GM18861 (cell line): ENCODE results near the gene SNRNP25.

Source experiments
- ATAC-seq: cut with Tn5 transposase; IDR thresholded peaks from one replicate; pipeline ENCODE4 v1.9.1; 2021; ENCODE audit not compliant: unreplicated experiment

SNRNP25 gene

DNA sequence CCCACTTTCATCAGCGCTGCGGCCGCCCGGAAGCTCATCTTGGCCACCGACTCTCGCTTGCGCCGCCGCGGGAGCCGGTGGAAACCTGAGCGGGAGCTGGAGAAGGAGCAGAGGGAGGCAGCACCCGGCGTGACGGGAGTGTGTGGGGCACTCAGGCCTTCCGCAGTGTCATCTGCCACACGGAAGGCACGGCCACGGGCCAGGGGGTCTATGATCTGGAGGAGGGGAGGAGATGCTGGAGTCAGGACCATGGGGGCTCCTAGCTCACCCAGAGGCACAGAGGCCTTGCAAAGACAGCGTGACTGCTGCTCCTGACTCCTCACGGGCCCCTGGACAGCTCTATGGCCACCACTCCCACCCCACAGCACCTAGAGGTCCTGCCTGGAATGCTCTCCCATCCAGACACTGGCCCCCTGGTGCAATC, 9.4 kb downstream of the SNRNP25 start:
- no peak for ATAC-seq

- no peak for ATAC-seq
Measured at GRCh38 chr16:63466-63865, 9.8 kb downstream of the SNRNP25 start.

DNA sequence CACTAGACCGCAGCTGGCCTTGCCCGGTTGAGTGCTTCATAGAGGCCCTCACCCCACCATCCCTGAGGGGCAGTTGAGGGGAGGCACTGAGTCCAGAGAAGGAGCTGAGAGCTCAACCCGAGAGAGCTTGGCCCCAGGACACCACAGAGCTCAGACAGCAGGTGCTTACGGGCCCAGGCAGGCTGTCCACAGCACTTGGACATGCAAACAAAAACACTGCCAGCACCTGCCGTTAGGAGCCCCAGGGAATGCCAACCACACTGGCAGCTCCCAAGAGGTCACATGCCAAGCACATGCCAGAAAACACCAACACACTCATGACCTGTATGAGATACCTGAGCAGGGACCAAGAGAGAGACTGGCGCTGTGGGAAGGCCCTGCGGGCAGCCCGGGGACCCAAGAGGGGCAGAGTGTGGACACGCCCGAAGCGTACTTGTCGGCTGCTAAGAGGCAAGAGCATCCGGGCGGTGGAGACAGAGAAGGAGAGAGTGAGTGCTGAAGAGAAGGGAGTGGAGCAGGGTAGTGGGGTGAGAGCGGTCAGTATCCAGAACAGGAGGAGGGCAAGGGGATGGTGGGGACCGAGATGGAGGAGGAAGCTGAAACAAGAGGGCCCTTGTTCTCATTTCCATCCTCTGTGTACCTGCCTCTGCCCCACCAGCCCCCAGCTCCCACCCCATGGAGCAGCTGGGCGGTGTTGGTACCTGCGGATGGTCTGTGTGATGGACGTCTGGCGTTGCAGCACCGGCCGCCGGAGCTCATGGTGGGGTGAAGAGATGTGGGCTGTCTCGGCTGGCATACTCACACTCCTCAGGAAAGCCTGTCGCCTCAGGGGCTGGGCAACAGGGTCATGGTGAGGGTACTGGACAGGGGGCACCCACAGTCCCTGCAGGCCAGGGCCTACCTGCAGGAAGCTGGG, 10.6 kb downstream of the SNRNP25 start:
- no peak for ATAC-seq

GRCh38 chr16:64914-65255, 11.3 kb downstream of the SNRNP25 start:
- ATAC-seq, result no peak

- ATAC-seq, result no peak
Measured at GRCh38 chr16:65745-66144, 12.1 kb downstream of the SNRNP25 start.

GRCh38 chr16:66309-67182, 12.9 kb downstream of the SNRNP25 start:
- no peak for ATAC-seq

DNA sequence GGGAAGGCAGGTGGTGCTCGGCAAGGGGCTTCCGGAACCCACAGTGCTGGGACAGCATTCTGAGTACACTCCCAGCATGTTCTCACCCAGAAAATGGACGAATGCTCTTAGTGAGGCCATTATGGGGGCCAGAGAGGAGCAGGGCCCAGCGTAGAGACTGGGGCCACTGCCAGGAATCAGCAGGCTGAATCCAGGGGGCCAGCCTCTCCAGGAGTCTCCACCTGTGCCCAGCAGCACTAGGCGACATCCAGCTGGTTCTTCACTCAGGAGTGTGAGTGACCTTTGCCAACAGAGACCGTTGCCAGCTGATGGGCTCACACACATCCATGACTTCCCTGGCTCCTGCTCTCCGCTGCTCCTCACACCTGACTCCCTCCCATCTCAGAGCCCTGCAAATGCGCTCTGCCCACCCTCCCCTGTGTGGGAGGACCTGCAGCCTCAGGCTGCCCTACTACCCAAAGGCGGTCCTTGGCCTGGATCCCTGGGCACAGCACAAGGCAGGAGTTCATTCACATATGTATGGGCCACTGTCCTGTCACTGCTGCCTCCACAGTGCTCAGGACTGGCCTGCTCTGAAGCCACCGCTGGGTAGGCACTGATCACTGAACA, 13.7 kb downstream of the SNRNP25 start:
- ATAC-seq, result no peak

GRCh38 chr16:67884-68789, 14.5 kb downstream of the SNRNP25 start:
- no peak for ATAC-seq

DNA sequence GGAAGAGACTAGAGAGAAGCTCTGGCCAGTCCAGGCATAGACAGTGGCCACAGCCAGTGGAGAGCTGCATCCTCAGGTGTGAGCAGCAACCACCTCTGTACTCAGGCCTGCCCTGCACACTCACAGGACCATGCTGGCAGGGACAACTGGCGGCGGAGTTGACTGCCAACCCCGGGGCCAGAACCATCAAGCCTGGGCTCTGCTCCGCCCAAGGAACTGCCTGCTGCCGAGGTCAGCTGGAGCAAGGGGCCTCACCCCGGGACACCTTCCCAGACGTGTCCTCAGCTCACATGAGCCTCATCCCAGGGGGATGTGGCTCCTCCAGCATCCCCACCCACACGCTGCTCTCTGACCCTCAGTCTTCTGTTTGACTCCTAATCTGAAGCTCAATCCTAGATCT, 15.6 kb downstream of the SNRNP25 start:
- no peak for ATAC-seq

DNA sequence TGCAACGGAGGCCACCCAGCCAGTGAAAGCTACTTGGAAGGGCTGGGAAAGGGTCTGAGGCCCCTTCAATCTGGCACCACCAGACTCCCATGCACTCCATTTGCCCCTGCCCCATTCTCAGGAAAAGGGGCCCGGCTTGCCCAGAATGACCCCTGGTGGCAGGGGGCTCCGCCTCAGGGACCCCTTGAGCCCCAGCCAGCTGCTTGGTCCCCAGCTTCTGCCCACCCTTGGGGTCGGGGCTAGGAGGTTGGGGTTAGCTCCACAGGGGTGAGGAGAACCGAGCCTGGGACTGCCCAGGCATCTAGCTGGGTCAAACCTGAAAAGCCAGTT, 17.5 kb downstream of the SNRNP25 start:
- no peak for ATAC-seq

DNA sequence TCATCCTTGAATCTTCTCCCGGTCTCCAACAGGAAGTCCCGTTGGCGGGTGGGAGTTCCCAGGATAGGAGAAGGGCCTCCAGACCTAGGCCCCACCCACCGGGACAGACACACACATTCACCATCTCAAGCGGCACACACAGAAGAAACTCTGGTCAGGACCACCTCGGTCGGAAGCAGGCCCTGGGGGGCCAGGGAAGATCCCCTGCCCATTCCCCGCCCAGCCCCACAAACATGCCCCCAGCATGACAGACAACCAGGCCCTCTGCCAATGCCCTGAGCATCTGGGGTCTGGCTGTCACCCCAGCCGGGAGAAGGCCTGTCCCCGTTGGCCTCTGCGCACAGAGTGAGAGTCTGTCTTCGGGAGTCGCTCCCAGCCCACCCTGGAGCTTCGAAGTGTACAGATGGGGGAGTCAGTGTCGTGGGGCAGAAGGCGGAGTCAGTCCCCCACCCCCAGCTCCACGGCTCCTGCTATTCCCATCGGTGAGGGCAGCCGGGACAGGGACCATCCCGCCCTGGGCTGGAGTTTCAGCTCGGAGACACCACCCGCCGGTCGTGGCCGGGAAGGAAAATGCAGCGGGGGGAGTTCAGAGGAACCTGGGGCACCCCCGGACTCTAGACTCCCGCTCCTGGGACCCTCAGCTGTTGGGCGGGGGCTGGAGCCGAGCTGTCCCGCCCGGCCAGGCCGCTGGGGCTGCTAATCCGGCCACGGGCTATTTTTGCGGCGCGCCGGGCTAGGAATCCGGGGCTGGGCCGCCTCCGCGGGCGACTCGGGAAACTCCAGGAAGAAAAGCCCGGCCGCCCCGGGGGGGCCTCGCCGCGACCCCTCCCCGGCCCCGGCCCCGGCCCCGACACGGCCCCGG, 18.1 kb downstream of the SNRNP25 start:
- no peak for ATAC-seq

- ATAC-seq, result no peak
Measured at GRCh38 chr16:72561-73548, 19.2 kb downstream of the SNRNP25 start, which contains the start of gene RHBDF1. TSS of gene RHBDF1 (minus strand) at chr16:72631. CDS start at chr16:65015, 7,616 bp downstream.

- ATAC-seq, result no peak
Measured at GRCh38 chr16:74051-74746, 20.6 kb downstream of the SNRNP25 start.

GRCh38 chr16:74747-75334, 21.2 kb downstream of the SNRNP25 start:
- no peak for ATAC-seq

- ATAC-seq, result no peak
Measured at GRCh38 chr16:75580-76501, 22.2 kb downstream of the SNRNP25 start.

GRCh38 chr16:76535-77272, 23.1 kb downstream of the SNRNP25 start:
- no peak for ATAC-seq
